Activated T-helper 9 cell treated with anti-CD3 and anti-CD28 coated beads, Interleukin-2, amount 50 U/mL, for 16 hours (primary cell): ENCODE measurements around the gene SLC15A3.

Source experiments
- DNase-seq: peaks from one replicate; pipeline ENCODE4 v3.0.0-alpha.2; 2020; ENCODE audit warnings: low read depth

Gene SLC15A3

DNA sequence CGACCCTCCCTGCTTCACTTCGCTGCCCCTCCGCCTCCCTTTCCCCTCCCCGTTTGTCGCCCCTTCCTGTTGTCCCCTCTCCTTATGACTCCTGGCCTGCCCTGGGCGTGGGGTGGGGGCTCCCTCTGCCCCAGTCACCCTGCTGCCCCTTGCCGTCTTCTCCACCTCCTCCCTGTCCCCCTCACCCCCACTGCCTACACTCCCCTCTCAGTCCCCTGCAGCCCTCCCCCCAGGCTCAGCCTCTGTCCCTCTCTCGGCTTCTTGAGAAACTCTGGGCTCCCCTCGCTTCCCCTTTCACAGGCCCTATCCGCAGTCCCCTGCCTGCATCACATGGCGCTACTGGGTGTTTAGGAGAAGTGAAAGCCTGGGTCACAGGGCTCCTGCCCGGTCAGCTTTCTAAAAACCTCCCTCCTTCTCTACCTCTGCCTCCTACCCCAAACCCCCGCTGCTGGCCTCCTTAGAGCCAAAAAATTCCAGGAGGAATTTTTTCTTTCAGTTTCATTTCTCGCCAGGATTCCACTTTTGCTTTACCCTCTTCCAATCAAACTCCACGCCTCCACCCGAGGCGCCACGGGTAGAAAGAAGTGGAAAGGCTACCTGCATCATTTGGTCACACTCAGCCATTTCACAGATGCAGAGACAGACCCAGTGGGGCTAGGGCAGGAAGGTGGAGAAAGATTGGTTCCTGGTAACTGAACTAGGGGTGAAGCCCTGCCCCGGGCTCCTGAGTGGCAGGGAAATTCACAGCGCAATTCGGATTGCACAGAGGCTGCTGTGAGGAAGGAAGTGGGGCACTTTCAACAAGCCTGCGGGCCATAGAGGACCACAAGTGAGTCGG lies at the start of gene SLC15A3:
SLC15A3 (minus strand) TSS at position 273 of the 838 bp plus-strand sequence. CDS start 625 bp downstream, outside the sequence.
- DNase-seq = no peak

DNA sequence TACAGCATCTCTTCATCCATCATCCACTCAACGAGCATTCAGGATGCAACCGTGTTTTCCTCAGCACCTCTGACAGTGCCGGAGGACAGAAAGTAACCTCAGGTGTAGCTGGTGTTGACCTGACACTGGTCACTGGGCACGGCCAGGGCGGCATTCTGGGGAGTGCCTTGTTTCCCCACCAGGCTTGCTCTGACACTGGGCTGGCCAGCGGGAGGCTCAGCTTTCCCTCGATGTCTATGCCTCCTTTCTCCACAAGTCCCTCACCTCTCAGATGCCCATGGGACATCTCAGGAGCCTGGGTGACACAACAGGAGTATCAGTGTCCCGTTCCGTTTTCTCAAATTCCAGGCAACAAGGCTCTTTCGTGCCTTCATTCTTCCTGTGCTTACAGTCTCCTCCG lies 48.5 kb upstream of the SLC15A3 start:
- no peak for DNase-seq

DNA sequence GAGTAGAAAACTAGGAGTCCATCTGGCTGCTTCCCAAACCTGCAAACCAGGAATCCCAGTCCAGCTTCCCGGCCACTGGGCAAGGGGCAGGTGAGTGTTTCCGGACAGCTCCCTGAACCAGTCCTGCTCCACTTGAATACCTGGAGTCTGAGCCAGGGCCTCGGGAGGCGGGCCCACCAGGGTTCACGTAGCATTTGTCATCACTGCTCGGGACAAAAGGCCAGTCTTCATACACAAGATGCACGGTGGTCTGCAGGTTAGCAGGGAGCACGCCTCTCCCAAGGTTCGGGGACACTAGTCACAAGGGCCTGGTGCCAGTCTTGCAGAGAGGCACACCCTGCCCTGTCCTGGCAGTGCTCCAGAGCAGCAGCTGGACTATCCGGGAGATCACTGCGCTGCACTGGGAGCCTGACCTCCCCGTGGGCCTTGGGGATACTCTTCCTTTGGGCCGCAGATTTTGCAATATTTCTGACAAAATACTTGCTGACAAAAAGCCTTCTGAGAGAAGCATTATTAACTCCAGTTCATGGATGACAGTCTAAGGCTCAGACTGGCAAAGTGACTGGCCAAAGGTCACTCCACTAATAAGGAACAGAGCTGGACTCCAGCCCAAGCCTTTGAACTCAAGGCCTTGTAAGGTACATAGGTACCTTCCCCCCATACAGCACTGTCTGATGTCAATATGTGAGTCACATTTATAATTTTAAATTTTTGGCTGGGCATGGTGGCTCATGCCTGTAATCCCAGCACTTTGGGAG lies 44.6 kb upstream of the SLC15A3 start:
- DNase-seq = no peak

DNA sequence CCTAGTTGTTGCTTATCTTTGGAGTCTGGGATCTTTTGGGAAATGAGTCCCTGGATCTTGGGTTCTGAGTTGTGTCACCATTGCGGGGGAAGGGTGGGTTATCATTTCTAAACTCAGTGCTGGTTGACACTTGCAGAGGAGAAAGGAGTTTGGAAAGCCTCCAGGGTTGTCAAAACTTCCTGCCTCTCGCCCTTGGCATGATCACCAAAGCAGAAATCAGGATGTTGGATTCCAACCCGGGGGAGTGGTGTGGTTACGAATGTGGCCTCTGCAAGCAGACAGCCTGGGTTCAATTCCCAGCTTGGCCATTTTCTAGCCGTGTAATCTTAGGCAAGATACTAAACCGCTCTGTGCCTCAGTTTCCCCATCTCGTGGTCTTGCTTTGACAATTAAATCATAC lies 43.8 kb upstream of the SLC15A3 start:
- no peak for DNase-seq

DNA sequence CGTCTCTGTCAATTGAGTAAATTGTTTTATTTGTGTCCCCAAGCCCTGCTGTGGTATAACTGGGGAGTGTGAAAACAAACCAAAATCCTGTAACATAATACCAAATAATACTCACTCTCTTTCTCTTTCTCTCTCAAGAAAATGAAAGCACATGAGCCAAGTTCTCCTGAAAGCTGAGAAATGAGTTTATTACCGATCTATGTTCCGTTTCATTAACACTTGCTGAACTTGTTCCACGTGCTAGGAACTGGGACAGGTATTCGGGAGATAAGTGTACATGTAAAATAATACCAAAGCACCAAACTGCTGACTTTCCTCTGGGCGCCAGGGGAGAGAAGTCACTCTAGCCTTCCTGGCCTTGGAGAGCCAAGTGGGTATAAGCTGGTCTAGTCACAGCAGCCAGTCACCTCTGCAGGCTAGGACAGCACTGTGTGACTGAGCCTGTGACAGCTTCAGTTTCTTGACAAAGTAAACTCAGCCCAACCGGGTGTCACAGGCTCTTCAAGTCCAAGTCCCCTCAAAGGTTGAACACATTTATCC lies 42.6 kb upstream of the SLC15A3 start:
- DNase-seq = no peak

DNA sequence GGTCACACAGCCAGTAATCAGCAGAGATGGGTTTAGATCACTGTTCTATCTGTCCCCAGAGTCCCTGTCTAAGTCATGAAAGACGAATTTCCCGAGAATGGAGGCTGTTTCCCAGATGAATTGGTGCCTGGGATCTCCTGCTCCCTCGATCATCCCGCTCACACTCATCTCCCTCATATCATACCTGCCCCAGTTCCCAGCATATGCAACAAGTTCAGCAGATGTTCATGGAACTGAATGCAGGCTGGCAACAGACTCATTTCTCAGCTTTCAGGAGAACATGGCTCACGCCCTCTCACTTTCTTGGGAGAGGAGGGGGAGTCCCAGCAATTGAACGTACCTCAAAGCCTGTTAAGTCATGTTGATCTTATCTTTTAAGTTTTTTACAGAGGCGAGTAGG lies 41.6 kb upstream of the SLC15A3 start:
- DNase-seq = no peak

DNA sequence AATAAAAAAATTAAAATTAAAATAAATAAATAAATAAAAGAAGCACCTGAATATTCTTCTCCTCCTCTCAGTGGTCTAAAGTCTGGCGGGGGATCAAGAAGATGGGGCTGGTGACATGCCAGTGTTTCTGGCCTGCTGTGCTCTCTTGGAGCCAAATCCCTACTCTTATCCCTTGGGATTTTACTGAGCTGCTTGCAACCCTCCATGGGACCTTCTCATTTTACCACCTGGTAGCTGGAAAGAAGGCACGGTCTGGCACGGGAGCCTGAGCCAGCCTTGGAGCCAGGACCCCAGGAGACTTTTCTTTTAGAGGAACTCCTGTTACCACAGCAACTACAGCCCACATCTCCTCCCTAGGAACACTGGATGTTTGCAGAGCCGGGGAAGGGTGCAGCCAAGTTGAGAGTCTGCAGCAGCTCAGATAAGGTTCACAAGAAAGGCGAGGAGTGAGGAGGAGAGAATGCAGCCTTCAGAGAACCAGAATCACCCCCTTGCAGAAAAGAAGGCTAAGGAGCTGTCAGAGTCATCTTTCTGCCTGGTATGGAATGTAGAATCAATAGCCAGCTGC lies 41.0 kb upstream of the SLC15A3 start:
- DNase-seq = no peak

DNA sequence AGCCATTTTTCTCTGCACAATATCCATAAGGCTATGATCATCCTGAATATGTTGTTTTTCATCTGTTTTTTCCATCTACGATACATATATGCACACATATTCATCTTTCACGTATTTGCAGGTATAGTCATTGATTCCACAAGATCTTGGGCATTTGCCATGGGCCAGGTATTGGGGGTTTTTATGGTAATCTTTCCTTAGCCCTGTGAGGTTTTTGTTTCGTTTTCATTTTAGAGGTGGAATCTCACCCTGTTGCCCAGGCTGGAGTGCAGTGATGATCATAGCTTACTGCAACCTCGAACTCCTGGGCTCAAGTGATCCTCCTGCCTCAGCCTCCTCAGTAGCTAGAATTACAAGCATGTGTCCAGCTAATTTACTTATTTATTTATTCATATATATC lies 39.5 kb upstream of the SLC15A3 start:
- no peak for DNase-seq

DNA sequence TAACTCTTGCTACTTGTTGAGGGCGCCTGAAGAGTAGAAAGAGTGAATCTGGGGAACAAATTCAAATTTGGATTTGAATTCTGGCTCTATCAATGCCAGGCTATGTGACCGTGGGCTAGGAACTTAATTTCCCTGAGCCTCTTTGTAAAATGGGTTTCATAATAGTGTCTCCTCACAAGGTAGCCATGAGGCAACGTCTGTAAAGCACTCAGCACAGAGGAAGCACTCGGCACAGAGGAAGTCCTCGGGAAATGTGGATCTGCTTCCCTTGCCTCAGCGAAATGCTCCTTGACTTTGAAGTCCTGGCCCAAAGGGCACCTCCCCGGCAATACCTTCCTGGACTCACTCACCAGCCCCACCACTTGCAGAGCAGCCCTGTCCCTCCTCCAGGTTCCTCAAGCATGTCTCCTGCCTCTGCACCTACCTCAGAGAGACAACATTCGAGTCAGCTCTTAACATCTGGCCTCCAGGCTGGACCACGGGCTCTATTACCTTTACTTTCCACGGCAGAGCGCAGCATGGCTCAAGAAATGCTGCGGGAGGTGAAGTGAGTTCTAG lies 37.2 kb upstream of the SLC15A3 start:
- no peak for DNase-seq

DNA sequence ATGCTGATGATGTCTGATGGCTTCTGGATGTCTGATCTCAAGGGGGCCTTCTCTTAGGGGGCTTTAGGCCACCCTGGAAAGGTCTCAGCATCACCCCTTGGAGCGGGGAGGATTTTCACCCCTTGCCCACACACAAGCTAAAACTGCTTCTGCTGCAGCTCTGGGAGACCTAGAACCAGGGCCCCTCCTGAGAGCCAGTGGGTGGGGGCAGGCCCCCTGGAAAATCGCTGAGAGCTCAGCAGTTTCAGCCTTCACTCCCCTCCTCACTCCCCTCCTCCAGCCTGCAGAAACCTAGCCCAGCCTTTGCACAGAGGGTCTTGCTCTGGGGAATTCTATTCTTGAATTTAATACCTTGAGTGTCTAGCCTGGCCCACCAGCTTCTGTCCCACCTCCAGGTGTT lies 36.7 kb upstream of the SLC15A3 start:
- no peak for DNase-seq

DNA sequence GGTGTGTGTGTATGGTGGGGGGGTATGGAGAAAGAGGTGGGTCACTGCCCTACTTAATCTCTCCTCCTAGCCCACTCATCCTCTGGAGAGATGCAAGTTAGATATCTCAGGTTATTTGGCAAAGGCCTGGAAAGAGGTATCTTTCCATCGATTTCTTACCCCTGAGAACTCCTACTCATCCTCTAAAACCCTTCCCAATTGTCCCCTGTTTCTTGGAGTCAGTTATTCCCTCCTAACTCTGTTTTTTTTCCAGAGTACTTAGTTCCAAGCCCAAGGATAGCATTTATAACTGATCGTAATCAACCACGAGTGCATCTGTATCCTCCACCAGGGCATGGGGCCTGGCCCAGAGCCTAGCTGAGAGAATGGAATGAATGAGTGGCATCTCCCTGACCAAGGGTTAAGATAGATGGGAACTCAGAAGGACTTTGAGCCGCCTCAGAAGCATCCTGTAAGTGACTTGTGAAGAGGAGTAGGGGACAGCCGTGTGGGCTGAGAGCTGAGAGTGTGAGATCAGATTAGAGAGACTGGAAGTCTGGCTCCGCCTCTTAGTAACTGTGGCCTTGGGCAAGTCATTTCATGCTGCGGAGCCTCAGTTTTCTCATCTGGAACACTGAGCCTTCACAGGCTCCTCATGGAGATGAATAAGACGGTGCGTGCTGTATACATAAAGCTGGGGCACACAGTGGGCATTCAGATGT lies 35.8 kb upstream of the SLC15A3 start:
- DNase-seq = peak; percentile 54

DNA sequence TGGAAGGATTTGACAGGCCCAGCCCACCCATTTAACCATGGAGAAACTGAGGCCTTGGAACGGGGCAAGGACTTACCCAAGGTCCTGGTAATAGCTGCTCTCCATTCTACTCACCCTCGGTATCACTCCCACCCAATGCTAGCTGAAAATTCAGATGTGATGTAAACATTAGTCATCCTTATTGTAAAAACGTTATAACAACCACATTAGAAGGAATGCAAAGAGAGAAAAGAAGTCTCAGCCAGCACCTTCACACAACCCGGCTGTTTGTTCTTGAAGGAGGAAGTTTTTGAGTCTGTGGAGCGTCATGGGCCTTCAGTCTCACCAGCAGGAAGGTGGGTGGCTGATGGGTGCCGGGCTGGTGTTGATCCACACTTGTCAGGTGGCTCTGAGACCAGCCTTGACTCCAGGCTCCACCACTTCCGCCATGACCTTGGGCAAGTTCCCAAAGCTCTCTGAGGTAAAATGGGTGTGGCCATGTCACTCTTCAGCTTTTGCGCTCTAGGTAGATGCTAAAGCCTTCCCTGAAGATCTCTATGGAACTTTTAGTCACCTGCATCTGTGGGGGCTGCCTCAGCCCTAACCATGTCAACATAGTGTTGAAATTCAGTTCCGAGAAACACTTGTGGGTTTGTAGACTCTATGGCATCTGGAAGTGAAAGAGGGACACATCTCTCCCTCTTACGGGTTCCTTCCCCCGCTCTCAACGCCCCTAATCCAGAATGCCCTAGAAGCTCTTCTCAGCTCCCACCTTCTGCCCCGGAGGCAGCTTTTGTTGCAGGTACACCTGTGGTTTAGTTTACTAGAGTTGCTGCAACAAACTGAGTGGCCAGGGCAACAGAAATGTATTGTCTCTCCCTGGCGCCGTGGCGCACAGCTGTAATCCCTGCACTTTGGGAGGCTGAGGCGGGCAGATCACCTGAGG lies 34.3 kb upstream of the SLC15A3 start:
- DNase-seq = peak; percentile 85

DNA sequence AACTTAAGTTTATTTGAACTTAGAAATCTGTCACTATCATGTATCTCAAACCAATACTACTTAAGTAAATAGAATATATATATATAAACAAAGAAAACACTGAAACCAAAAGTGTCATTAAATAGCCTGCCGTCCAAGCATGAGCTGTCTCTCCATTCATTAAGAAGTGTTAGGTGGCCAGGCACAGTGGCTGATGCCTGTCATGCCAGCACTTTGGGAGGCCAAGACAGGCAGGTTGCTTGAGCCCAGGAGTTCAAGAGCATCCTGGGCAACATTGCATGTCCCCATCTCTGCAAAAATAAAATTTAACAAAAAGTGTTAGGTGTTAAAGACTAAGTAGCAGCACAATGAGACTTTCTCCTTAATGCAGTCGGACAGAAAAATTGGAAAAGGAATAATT lies 33.5 kb upstream of the SLC15A3 start:
- DNase-seq = no peak

DNA sequence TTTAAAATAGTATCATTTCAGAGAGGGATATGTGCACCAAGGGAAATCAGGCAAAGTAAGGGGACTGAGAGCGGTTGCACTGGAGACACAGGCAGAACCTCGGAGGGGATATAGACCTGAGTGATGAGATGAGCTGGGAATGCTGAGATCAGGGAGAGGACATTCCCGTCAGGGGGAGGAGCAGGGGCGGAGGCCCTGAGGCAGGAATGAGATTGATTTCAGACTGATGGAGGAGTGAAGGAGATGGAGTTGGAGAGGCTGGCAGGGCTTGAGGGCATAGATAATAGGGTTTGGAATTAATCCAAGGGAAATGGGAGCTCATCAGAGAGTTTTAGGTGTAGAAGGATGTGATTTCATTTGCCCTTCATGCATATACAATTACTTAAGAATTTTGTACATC lies 32.7 kb upstream of the SLC15A3 start:
- no peak for DNase-seq

DNA sequence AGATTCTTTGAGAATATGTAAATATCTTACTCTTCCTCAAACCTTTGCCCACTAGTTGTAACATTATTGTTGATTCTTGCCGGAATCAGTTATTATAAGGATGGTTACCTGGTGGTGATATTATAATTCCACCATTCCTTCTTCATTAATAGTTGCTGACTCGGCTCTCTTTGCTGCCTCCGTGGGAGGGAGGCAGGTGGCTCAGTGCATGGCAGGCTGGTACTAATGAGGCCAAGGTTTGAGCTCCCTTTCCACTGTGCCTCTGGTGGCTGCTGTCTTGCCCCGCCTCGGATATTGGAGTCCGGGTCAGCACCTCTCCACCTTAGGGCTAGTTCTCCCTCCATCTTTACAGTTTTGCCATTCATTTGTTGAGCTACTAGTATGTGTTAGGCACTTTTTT lies 32.2 kb upstream of the SLC15A3 start:
- DNase-seq = no peak

DNA sequence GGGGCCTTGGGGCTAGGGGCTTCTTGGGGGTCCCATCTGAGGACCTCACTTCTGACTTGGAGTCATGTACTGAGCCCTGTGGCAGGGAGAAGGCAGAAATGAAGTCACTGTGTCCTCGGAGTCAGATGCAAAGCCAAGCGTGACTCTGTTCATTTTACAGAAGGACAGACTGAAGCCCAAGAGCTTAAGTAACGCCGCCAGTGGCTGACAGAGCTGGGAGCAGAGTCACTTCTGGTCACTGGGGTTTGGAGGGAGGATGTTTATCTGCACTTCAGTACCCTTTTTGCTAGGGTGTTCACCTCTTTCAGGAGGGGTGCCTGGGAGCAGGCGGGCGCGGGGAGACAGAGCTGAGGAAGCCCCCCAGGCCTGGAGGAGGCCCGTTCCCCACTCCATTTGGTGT lies 30.2 kb upstream of the SLC15A3 start:
- DNase-seq = no peak

DNA sequence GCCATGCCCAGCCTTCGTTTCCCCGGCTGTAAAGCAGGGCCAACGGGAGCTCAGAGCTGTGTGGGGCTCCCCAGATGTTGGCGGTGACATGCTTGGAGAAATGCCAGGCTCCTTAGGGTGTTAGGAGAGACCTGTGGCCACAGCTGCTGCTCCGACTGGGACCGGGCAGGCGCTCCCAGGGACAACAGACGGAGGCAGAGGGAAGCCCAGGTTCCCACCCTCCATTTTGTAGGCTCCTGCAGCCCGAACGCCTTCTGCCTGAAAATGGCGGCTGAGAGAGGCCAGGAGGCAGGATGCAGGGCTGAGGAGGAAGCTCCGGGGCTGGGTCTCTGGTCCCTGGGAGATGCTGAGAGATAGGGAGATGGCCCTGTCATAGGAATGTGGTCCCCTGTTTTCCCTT lies 29.5 kb upstream of the SLC15A3 start:
- no peak for DNase-seq

DNA sequence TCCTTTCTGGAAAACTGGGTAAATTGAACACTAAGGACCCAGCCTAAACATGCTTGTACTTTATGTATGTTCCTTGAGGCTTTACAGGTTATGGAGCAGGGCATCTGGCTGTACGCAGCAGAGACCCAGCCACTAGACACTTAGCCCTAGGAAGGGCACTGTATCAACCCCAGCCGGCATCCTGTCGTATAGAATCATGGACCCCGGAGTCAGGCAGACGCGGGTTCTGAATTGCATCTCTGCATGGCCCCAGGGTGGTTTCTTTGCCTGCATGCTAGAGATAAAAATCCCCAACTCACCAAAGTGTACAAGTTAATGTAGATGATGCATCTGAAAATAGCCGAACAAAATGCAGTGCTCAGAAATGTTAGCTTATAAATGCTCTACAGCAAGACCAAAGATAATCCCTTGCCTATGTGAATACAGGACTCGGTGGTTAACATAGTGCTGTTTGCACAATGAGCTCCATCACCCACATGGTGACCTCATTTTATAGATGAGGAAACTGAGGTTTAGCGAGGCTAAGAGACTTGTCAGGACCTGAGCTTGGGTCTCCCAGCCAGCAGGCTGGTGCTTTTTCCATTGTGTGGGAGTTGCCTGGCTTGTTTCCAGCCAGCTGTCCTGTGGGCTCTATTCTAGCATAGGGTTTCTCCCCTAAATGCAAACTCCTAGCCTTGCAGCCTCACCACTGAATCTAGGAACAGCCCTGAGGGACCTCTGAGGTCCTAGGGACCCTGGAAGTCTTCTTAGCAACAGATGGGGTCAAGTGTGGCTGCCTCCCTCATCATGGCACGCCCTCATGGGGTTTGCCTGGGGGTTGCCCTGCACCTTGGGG lies 26.8 kb upstream of the SLC15A3 start:
- peak; percentile 52 for DNase-seq

DNA sequence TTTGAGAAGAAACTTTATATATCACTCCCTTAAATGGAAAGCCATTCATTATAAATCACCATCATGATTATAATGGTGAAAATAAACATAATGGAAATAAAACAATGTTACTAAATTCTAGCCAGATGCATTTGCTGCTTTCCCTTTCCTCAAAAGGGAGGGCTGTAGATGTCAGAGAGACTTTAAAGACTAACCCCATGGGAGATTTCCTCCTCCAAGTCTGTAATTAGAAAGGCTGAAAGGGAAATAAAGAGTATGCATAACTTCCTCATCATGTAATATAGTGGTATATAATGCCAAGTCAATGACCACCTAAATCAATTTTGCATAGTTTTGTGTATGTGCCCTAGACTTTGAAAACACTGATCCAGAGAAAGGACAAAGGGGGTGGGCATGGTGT lies 25.9 kb upstream of the SLC15A3 start:
- no peak for DNase-seq

DNA sequence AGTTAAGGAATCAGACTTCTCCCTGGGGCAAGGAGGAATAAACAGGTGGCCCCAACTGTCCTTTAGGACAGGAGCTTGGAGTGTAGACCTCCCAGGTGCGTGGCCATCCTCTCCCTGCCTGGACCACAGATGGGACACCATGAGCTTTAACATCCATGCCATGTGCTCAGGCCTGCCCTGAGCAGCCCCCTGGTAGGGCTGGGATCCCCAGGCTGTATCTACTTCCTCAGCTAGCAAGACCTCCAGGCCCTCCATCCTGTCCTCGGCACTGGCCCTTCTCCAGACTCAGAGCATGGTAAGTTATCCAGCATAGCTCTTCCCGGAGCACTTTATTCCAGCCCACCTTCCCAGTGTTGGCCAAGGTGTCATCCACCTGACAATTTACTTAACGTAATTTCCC lies 25.2 kb upstream of the SLC15A3 start:
- DNase-seq = no peak
